ENCODE results near the gene ERH.

ERH gene

GRCh38 chr14:69366761-69367160 is 31.3 kb downstream of the ERH start:
- no peak overlapping the region for H3K4me3 ChIP-seq (replicated peaks; ENCODE audit: low read depth, low read length)
- no peak for TF ChIP-seq CTCF (IDR thresholded peaks at IDR 0.05; ENCODE audit: low read depth, low read length, missing control alignments)
- no peak for DNase-seq (ENCODE audit: extremely low read depth, low read depth)

GRCh38 chr14:69366069-69366468 is 32.0 kb downstream of the ERH start:
- no peak for DNase-seq (ENCODE audit: extremely low read depth, low read depth)
- H3K4me3 ChIP-seq (replicated peaks; ENCODE audit: low read depth, low read length) = no peak overlapping the region
- TF ChIP-seq CTCF (IDR thresholded peaks at IDR 0.05; ENCODE audit: low read depth, low read length, missing control alignments) = no peak

- no peak for DNase-seq (ENCODE audit: extremely low read depth, low read depth)
- H3K4me3 ChIP-seq (replicated peaks; ENCODE audit: low read depth, low read length) = no peak overlapping the region
- no peak for TF ChIP-seq CTCF (IDR thresholded peaks at IDR 0.05; ENCODE audit: low read depth, low read length, missing control alignments)
Measured at GRCh38 chr14:69364378-69364777, 33.7 kb downstream of the ERH start.

GRCh38 chr14:69363964-69364363 is 34.1 kb downstream of the ERH start:
- no peak for DNase-seq (ENCODE audit: extremely low read depth, low read depth)

GRCh38 chr14:69363055-69363454 is 35.0 kb downstream of the ERH start:
- no peak for DNase-seq (ENCODE audit: extremely low read depth, low read depth)
- H3K4me3 ChIP-seq (replicated peaks; ENCODE audit: low read depth, low read length) = no peak overlapping the region
- TF ChIP-seq CTCF (IDR thresholded peaks at IDR 0.05; ENCODE audit: low read depth, low read length, missing control alignments) = peak; percentile 50

More at GRCh38 chr14:69363964-69364363, 34.1 kb downstream of the ERH start:
- no peak for TF ChIP-seq CTCF (IDR thresholded peaks at IDR 0.05; ENCODE audit: low read depth, low read length, missing control alignments)
- no peak overlapping the region for H3K4me3 ChIP-seq (replicated peaks; ENCODE audit: low read depth, low read length)

- H3K4me3 ChIP-seq (replicated peaks; ENCODE audit: low read depth, low read length) = no peak overlapping the region
- no peak for DNase-seq (ENCODE audit: extremely low read depth, low read depth)
- TF ChIP-seq CTCF (IDR thresholded peaks at IDR 0.05; ENCODE audit: low read depth, low read length, missing control alignments) = no peak
Measured at GRCh38 chr14:69360438-69361108, 37.5 kb downstream of the ERH start.

- no peak for TF ChIP-seq CTCF (IDR thresholded peaks at IDR 0.05; ENCODE audit: low read depth, low read length, missing control alignments)
- no peak overlapping the region for H3K4me3 ChIP-seq (replicated peaks; ENCODE audit: low read depth, low read length)
- DNase-seq (ENCODE audit: extremely low read depth, low read depth) = no peak
Measured at GRCh38 chr14:69358966-69359365, 39.1 kb downstream of the ERH start.

All from HFF-Myc (cell line).